COR-L47 (cell line): ENCODE results near the gene IGF1.
"Not testable (repeated sequence)": the region's sequence is repeated elsewhere in the genome, so short reads cannot be mapped to it uniquely, and the experiment has no call there.

ENCODE experiments used
- DNase-seq: peaks from one replicate; lab custom pipeline; 2025; lab: John Stamatoyannopoulos, UW

The IGF1 gene

DNA sequence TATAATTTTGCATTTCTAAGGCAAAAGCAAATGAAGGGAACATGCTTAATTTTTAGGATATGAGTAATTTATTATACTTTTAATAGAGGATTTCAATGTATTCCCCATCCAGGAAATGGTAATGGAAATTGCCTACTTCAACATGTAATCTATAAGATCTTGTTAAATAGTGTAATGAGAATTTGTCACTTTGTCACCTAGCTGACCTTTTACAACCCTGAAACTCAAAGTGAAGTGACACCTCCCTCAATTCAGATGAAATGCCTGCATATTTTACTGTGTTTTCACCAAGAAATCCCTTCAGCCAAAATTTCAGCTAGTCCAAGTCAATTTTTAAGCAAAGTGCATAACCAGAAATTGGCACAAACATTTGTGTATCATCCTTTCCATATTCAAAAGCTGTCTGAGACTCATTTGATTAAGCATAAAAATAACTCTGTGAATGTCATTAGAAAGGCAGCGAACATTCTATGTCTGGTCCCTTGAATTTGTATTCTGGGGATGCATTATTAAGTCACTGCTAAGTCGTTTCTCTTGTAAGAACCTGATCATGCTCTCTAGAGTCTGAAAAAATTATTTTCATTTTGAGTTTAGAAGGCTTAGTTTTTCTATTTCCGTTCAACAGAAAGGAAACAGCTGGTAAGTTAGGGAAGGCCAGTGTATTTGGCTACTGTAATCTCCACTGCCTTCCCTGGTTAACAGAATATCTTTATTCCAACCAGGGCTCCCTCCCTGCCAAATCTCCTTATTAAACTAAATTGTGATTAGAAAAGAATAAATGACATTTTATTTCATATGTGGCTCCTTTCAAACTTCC lies 100.8 kb downstream of the IGF1 start:
- no peak for DNase-seq

GRCh38 chr12:102376781-102377180 lies 103.6 kb downstream of the IGF1 start:
- no peak for DNase-seq

DNA sequence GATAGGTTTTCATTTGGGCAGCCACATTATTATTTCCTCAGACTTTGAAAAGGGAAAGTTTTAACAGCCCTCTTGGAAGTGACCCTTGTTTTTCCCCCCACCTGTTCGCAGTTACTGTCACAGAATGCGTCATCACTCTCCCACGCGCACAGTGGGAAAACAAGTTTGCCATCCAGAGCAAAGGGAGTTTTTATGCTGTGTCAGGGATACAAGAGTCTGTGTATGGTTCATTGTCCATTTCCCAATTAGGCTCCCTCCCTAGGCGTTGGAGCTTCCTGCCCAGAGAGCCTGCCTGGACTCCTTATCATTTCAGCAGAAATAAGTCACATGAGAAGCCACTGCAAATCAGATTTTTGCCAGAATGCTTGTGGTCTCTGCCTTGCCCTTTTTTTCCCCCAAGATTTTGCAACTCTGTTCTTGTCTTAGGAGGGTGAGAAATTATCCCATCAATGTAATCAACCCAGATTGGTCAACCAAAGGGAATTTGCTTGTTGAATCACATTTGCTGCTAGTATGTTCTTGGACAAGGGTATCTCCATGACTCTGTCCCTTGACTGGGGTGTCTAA lies 104.1 kb downstream of the IGF1 start:
- no peak for DNase-seq

DNA sequence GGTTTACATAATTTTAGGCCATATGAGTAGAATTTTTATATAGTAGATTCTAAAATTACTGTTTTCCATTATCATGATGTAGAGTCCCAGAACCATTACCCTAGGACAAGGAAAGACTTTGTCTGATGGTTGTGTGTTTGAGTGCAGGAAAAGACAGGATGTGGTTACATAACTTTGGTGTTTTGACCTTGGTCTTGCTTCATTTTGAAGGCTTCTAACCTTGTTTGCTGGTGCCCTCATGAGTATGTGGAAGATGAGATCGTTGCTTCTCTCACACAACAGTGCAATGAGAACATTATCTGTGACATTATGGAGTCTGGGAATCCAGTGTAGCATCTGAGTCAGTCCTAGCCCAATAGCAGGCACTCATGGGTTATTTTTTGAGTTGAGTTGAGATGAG lies 106.2 kb downstream of the IGF1 start:
- no peak for DNase-seq

- DNase-seq = no peak
Observed at GRCh38 chr12:102372087-102372486, 108.3 kb downstream of the IGF1 start.

DNA sequence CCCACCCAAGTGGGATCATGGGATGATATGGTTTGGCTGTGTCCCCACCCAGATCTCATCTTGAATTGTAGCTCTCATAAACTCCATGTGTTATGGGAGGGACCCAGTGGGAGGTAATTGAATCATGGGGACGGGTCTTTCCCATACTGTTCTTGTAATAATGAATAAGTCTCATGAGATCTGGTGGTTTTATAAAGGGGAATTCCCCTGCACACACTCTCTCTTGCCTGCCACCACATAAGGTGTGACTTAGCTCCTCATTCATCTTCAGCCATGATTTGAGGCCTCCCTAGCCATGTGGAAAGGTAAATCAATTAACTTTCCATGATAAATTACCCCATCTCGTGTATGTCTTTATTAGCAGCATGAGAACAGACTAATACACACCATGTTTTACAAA lies 109.2 kb downstream of the IGF1 start:
- no peak for DNase-seq

DNA sequence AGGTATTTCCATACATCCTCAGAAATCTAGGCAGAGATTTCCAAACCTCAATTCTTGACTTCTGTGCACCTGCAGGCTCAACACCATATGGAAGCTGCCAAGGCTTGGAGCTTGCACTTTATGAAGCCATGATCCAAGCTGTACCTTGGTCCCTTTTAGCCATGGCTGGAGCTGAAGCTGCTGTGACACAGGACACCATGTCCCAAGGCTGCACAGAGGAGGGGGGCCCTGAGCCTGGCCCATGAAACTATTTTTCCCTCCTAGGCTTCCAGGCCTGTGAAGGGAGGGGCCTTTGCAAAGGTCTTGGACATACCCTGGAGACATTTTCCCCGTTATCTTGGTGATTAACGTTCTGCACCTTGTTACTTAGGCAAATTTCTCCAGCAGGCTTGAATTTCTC lies 110.5 kb downstream of the IGF1 start:
- DNase-seq = no peak

- DNase-seq = no peak
Observed at GRCh38 chr12:102365365-102365764, 115.0 kb downstream of the IGF1 start.

DNA sequence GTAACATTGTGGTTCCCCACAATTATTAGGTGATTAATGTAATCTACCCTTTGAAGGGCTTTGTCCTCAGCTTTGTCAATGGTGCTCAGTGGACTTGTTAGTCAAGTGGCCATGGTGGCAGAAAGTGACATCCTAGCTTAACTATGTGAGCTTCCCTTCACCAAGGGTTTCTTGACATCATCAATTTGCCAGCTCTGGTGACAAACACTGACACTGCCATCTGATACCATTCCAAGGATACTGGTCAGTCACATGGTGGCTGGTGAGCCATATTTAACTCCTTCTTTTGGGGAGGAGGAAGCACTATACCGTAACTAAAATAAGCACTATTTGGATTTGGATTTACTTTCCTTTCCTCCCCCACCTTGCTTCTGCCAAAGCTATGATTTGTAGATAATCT lies 115.7 kb downstream of the IGF1 start:
- DNase-seq = no peak

- no peak for DNase-seq
Observed at GRCh38 chr12:102356690-102357089, 123.7 kb downstream of the IGF1 start.

- not testable (repeated sequence) for DNase-seq
Observed at GRCh38 chr12:102354281-102354680, 126.1 kb downstream of the IGF1 start.

DNA sequence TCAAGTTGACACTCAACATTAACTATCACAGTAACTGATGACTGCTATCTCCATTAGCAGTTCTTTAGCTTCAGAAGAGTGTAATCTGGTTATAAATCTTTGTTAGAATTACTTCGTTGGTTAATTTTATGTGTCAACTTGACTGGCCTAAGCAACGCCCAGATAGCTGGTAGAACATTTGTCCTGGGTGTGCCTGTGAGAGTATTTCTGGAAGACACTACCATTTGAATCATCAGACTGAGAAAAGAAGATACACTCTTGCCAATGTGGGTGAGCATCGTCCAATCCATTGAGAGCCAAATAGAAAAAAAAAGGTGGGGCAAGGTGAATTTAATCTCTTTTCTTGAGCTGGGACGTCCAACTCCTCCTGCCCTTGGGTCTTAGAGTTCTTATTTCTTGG lies 129.0 kb downstream of the IGF1 start:
- DNase-seq = no peak

DNA sequence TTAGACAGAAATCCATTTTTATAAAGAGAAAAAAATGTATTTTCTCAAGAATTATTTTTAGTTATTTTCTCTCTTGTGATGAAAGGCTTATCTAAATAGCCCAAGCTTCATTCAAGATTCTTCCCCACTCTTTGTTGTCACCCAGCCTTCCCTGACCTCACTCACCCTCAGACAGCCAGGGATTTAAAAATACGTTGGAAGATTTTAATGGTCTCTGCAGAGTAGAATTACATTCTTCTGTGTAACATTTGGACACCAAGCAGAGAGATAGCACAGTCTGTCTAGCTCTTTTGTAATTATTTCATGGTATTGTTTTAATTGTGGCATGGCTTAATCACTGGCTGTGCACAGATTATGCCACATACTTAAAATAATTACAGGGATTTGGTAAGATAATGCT lies 130.3 kb downstream of the IGF1 start:
- no peak for DNase-seq

DNA sequence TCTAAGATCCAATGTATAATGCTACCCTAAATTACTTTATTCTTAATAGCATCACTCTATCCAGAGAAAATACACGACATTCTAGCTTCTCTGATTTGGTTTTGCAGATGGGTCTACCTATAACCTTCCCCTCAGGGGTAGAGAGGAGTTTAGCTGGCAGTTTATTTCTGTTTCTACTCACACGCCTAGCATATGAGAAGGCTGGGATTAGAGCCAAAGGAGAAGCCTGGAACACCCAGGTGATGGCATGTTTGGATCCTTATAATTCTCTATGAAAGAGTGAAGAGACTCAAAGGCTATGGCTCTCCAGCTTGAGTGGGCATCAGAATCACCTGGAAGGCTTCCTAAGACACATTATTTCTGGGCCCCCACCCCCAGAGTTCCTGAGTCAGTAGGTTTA lies 131.3 kb downstream of the IGF1 start:
- no peak for DNase-seq

DNA sequence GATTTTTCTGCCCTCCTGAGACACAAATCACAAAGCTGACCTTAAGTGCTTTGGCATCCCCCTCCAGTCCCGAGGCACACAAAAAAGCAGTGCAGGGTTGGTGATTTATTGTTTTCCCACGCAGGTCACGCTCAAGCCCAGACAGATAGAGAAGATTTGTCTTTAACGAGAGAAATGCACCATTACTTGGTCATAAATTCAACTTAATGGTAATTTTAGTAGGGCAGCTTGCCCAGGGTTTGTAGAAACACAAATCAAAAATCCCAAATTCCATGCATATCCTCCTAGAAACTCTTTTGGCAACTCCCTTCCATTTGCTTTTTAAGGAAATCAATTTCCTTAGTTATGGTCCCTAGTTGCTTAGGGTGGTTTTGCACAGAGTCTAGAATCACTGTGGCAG lies 132.6 kb downstream of the IGF1 start:
- DNase-seq = no peak
